ENCODE data around the gene WDR59. TPM values are rescaled to one million over a fixed set of nuclear protein-coding genes. Genes with fewer than 3 reads are reported as not detected.
A peak's percentile ranks its signal among the peaks of the same experiment; 100 is the strongest.

Gene WDR59
- polyA plus RNA-seq, 3 donors = 6.7 to 44.4 (median 7.8) TPM

GRCh38 chr16:74877706-74878105, 107.2 kb downstream of the WDR59 start:
- Mint-ChIP-seq H3K4me1 (peaks cover 3% of the 10 kb centered on the region), H3K27ac (no peak overlapping the region), H3K27me3 (ENCODE audit: low read depth in 3 of 3) (no peaks in the 10 kb centered on the region), H3K4me3 (no peak overlapping the region), H3K36me3 (peaks cover 55 to 56% of the 10 kb centered on the region in 2 donors), H3K9me3 (peaks cover 0 to 2% (median 0%) of the 10 kb centered on the region in 7 donors)
- peaks cover 6 to 52% of the 10 kb centered on the region in 2 donors for H3K36me3 ChIP-seq (replicated peaks in 1 of 2; ENCODE audit: control insufficient read depth in 1 of 2, insufficient read depth in 2 of 2, low read length in 2 of 2)
- H3K79me2 ChIP-seq (ENCODE audit: insufficient read depth, low read length) = no peaks in the 10 kb centered on the region
- DNase-seq = no peak
- no peaks in the 10 kb centered on the region for H3K9me3 ChIP-seq (replicated peaks in 1 of 2; ENCODE audit: control insufficient read depth in 1 of 2, insufficient read depth in 1 of 2, low read length in 2 of 2)
- H3K9ac ChIP-seq (ENCODE audit: insufficient read depth, low read length, poor library complexity, severe bottlenecking) = no peak overlapping the region
- H3K27ac ChIP-seq (ENCODE audit: low read depth in 1 of 2, low read length in 2 of 2) = no peak overlapping the region
- no peaks in the 10 kb centered on the region for H3K27me3 ChIP-seq (ENCODE audit: control insufficient read depth in 2 of 2, insufficient read depth in 2 of 2, low read length in 2 of 2)
- H2AFZ ChIP-seq (ENCODE audit: insufficient read depth, low read depth, low read length, poor library complexity, severe bottlenecking) = no peak overlapping the region
- no peak overlapping the region for H3K4me3 ChIP-seq (replicated peaks in 1 of 3; ENCODE audit: low read depth in 2 of 3, low read length in 3 of 3)
- no peak for TF ChIP-seq CTCF (IDR thresholded peaks at IDR 0.05)
- no peaks in the 10 kb centered on the region for H4K20me1 ChIP-seq (ENCODE audit: insufficient read depth, low read length)
- no CpG with 5 or more reads among the region's 7 CpGs for WGBS (ENCODE audit: insufficient coverage)
- H3K4me2 ChIP-seq (replicated peaks; ENCODE audit: extremely low read depth, low read length, poor library complexity, severe bottlenecking) = no peak overlapping the region
- intact Hi-C loops (cut with micrococcal nuclease) = no loop called here
- H3K4me1 ChIP-seq (ENCODE audit: control insufficient read depth in 1 of 2, insufficient read depth in 2 of 2, low read length in 2 of 2) = no peaks in the 10 kb centered on the region

- no peak overlapping the region for H3K4me3 Mint-ChIP-seq
- H3K27me3 Mint-ChIP-seq (ENCODE audit: low read depth in 3 of 3) = peaks cover 0 to 2% (median 0%) of the 10 kb centered on the region in 3 donors
- no peak overlapping the region for H3K4me3 ChIP-seq (replicated peaks in 1 of 3; ENCODE audit: low read depth in 2 of 3, low read length in 3 of 3)
- peaks cover 0 to 2% (median 0%) of the 10 kb centered on the region in 7 donors for H3K9me3 Mint-ChIP-seq
- no peak overlapping the region for H3K9ac ChIP-seq (ENCODE audit: insufficient read depth, low read length, poor library complexity, severe bottlenecking)
- H3K9me3 ChIP-seq (replicated peaks in 1 of 2; ENCODE audit: control insufficient read depth in 1 of 2, insufficient read depth in 1 of 2, low read length in 2 of 2) = no peaks in the 10 kb centered on the region
- peaks cover 6 to 44% of the 10 kb centered on the region in 2 donors for H3K36me3 ChIP-seq (replicated peaks in 1 of 2; ENCODE audit: control insufficient read depth in 1 of 2, insufficient read depth in 2 of 2, low read length in 2 of 2)
- peaks cover 37 to 45% of the 10 kb centered on the region in 2 donors for H3K36me3 Mint-ChIP-seq
- DNase-seq = no peak
- WGBS (ENCODE audit: insufficient coverage) = 96% methylated on average over 13 of the region's 13 CpGs
- peaks cover 3% of the 10 kb centered on the region for H3K4me1 Mint-ChIP-seq
- H3K4me2 ChIP-seq (replicated peaks; ENCODE audit: extremely low read depth, low read length, poor library complexity, severe bottlenecking) = no peak overlapping the region
- H3K79me2 ChIP-seq (ENCODE audit: insufficient read depth, low read length) = no peaks in the 10 kb centered on the region
- no peak overlapping the region for H2AFZ ChIP-seq (ENCODE audit: insufficient read depth, low read depth, low read length, poor library complexity, severe bottlenecking)
- no peaks in the 10 kb centered on the region for H3K4me1 ChIP-seq (ENCODE audit: control insufficient read depth in 1 of 2, insufficient read depth in 2 of 2, low read length in 2 of 2)
- H3K27ac ChIP-seq (ENCODE audit: low read depth in 1 of 2, low read length in 2 of 2) = no peak overlapping the region
- no peak for TF ChIP-seq CTCF (IDR thresholded peaks at IDR 0.05)
- intact Hi-C loops (cut with micrococcal nuclease) = no loop called here
- peak overlapping the region in 2 of 7 donors; percentile 17 to 37 for H3K27ac Mint-ChIP-seq
- H4K20me1 ChIP-seq (ENCODE audit: insufficient read depth, low read length) = no peaks in the 10 kb centered on the region
- no peaks in the 10 kb centered on the region for H3K27me3 ChIP-seq (ENCODE audit: control insufficient read depth in 2 of 2, insufficient read depth in 2 of 2, low read length in 2 of 2)
Observed at GRCh38 chr16:74874912-74875546, 109.9 kb downstream of the WDR59 start.
